GM10266 (cell line): Measurements from ENCODE around the gene RASAL2.
A peak's percentile ranks its signal among the peaks of the same experiment; 100 is the strongest.
"Not testable (repeated sequence)": the region's sequence is repeated elsewhere in the genome, so short reads cannot be mapped to it uniquely, and the experiment has no call there.

ENCODE experiments used
- DNase-seq: peaks from one replicate; pipeline ENCODE4 v3.0.0; 2012; ENCODE audit errors: extremely low spot score
- TF ChIP-seq, protein P1 (sequence below): IDR thresholded peaks from 2 replicates; pipeline ENCODE4 v1.5.1; 2012; ENCODE audit warnings: mild to moderate bottlenecking, low read depth; ENCODE audit not compliant: control insufficient read depth, insufficient read depth; ENCODE audit errors: missing control alignments

Gene RASAL2

DNA sequence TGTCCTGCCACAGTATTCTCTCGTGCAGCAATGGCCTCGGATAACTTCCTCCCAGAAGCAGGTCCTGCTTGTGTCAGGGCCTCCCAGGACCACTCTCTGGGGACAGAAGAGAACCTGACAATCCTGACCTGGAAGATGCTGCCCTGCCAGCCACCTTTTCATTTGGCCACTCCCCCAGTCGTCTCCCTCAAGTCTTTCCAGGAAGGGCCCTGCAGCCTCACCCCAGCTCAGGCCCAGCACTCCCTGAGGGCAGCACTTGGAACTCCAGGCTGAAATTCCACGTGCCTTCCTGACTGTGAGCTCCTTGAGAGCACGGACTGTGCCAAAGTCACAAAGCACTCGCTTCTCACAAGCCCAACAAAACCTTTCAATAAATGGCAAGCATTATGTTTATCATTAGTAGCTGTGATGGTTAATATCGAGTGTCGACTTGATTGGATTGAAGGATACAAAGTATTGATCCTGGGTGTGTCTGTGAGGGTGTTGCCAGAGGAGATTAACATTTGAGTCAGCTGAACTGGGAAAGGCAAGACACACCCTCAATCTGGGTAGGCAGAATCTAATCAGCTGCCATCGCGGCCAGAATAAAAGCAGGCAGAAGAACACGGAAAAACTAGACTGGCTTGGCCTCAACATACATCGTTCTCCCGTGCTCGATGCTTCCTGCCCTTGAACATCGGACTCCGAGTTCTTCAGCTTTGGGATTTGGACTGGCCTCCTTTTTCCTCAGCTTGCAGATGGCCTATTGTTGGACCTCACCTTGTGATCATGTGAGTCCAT, 405.2 kb downstream of the RASAL2 start:
- no peak for DNase-seq
- TF ChIP-seq, protein P1, sequence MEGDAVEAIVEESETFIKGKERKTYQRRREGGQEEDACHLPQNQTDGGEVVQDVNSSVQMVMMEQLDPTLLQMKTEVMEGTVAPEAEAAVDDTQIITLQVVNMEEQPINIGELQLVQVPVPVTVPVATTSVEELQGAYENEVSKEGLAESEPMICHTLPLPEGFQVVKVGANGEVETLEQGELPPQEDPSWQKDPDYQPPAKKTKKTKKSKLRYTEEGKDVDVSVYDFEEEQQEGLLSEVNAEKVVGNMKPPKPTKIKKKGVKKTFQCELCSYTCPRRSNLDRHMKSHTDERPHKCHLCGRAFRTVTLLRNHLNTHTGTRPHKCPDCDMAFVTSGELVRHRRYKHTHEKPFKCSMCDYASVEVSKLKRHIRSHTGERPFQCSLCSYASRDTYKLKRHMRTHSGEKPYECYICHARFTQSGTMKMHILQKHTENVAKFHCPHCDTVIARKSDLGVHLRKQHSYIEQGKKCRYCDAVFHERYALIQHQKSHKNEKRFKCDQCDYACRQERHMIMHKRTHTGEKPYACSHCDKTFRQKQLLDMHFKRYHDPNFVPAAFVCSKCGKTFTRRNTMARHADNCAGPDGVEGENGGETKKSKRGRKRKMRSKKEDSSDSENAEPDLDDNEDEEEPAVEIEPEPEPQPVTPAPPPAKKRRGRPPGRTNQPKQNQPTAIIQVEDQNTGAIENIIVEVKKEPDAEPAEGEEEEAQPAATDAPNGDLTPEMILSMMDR: no peak

DNA sequence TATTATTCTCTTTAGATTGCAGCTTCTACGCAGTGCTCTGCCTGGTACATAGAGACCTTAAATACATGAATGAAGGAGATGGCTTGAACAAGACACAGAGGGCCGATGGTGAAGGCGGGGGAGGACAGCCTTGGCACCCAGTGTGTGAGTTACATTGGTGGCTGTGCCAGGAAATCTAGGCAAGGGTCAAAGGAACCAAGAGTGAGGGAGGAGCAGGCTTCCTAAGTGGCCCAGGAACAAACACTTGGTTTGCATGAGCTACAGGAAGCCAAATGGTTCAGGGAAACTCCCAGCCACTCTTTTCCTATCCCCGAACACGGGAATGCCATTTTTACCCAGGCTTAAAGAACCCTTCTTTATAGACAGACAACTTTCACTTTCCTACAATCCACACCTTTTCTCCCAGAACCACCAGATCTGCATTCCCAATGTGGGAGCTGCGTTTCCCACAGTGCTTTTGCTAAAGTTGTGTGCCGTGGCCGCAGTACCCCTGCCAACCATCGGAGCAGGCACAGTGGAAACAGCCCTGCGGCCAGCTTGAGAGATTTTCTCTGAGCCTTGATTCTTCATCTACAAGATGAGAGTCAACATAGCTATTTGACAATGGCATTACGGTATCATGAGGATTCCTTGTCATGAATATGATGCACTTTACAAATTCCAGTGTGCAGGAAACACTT, 406.3 kb downstream of the RASAL2 start:
- no peak for DNase-seq

DNA sequence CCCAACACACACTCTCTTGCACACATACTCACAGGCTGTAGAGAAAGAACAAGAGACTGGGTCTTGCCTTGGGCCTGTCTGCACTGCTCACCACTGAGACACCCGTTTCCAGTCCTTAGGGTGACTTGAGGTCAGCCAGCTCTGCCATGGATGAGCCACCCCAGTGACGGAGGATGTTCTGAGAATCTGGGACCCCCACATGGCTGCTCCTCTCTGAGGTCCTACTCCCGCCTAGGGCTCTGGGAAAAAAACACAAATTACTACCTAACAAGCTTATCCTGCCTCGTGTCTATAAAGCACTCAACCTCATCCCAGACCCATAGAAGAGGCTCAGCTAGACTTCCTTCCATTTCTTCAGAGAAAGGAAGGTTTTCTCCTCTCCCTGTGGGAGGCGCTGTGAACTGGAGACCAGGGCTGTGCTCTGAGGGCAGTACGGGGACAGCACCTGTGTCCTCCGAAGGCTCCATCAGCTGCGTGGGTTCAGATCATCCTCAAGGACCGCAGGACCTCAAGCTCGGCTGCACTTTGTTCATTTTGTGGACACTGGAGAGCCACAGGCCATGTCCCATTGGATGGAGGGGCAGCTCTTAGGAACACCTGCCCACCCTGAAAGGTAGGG, 407.1 kb downstream of the RASAL2 start:
- TF ChIP-seq, protein P1: no peak
- DNase-seq: no peak

More for the DNA sequence above, 406.3 kb downstream of the RASAL2 start:
- TF ChIP-seq, protein P1: no peak

DNA sequence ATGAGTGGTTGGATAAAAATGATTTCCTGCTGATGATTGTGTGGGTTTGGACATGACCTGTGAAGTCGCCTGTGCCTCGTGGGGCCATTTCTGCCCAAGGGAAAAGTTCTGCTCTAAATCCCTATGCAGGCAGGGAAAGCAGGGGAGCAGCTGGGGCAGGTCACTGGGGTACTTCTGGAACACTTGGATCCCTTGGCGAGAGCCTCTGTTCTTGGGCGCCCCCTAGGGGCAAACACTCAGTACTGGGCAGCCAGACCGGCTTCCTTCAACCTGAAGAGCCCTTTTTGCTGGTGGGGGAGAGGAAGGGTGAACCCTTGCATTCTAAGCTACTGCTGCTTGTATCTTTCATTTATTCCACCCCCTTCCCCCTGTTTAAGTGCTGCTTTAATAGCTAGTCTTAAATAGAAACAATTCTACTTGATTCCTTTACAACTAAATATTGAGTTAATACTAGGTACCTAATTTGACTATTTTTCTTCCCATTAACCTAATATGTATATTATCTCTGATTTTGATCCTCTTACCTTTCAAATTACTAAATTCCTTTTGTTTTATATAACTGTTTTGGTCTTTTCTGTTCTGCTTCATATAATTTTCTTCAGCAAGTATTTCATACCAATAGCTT, 407.9 kb downstream of the RASAL2 start:
- TF ChIP-seq, protein P1: peak; percentile 85
- DNase-seq: peak; percentile 86

DNA sequence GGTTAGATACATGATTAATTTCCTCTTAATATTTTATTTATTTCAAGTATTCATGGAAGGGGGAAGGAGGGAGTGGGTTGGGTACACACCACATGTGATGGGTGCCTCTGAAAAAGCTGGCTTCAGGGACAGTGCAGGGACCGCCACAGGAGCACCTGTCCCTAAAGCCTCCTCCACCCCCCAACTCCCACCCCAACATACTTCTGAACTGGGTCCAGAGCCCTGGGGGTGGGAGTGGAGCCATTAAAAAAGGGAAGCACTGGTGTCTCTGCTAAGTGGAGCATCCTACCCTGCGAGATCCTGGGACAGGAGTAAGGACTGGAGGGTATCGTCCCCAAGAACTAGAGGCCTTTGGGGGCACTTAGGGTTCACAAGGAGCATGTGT, 408.4 kb downstream of the RASAL2 start:
- DNase-seq: no peak
- TF ChIP-seq, protein P1: no peak

DNA sequence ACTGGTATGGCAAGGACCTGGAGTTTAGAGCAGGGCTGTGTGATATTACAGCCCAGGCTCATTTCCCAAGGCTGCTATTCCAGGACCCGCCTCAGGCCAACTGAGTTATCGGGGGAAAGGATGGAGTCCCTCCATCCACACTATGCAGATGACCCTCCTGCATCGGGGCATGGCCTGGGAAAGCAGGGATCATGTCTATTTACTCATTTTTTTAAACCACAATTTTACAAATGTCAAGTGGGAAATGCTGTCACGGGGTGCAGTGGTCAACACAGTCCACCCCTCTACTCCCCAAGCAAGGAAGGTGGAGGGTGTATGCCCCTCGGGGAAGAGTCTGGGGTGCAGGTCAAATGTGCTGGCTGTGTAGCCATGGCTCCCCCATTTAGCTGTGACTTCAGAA, 409.0 kb downstream of the RASAL2 start:
- DNase-seq: no peak
- TF ChIP-seq, protein P1: no peak

DNA sequence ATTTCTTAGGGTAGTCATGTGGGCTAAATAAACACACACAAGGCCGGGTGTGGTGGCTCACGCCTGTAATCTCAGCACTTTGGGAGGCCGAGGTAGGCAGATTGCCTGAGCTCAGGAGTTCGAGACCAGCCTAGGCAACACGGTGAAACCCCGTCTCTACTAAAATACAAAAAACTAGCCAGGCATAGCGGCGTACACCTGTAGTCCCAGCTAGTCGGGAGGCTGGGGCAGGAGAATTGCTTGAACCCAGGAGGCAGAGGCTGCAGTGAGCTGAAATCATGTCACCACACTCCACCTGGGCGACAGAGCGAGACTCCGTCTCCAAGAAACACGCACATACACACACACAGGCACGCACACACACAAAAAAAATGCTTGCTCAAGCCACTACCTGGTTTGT, 409.4 kb downstream of the RASAL2 start:
- DNase-seq: not testable (repeated sequence)
